ENCODE results near the gene MAP3K6.

Gene MAP3K6

GRCh38 chr1:27377760-27378495 lies 11.2 kb upstream of the MAP3K6 start:
- no peak for DNase-seq (ENCODE audit: low read depth, low spot score)

DNA sequence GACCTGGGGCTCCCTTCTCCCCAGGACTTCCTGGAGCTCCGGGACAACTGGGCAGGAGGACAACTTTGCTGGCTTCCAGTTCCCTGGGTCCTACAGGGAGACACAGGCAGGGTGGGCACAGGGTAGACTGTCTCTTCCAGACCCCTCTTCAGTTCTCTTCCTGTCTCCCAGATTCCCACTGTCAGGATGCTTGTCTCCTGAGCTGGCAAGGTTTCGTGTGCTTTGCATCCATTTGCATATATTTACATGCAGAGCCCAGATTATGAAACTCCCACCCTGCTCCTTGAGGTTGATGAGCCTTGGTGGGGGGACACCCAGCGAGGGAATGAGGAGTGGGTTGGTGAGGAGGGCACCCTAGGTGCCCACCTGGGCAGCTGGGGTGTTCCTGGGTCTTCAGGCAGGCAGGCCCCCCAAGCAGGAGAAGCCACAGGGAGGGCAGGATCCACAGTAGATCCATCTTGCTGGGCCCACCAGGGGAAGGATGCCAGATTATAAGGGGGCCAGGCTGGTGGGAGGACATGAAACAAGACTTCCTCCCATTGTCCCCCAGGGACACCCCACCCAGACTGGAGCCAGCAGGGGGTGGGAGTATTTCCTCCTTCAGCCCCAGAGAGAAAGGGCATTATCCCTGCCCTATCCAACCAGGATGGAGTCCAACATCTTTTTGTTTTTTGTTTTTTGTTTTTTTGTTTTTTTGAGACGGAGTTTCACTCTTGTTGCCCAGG lies 7.8 kb upstream of the MAP3K6 start, which contains the start of gene FCN3:
Gene FCN3, minus strand, starts transcription at position 463 of the 725 bp plus-strand sequence. Its CDS starts 6 bp downstream, at position 457.
- DNase-seq (ENCODE audit: low read depth, low spot score) = no peak

- DNase-seq (ENCODE audit: low read depth, low spot score) = no peak
These were observed 6.3 kb upstream of the MAP3K6 start for GRCh38 chr1:27372808-27373690.

- DNase-seq (ENCODE audit: low read depth, low spot score) = no peak
These were observed 5.5 kb upstream of the MAP3K6 start for GRCh38 chr1:27372022-27372807.

DNA sequence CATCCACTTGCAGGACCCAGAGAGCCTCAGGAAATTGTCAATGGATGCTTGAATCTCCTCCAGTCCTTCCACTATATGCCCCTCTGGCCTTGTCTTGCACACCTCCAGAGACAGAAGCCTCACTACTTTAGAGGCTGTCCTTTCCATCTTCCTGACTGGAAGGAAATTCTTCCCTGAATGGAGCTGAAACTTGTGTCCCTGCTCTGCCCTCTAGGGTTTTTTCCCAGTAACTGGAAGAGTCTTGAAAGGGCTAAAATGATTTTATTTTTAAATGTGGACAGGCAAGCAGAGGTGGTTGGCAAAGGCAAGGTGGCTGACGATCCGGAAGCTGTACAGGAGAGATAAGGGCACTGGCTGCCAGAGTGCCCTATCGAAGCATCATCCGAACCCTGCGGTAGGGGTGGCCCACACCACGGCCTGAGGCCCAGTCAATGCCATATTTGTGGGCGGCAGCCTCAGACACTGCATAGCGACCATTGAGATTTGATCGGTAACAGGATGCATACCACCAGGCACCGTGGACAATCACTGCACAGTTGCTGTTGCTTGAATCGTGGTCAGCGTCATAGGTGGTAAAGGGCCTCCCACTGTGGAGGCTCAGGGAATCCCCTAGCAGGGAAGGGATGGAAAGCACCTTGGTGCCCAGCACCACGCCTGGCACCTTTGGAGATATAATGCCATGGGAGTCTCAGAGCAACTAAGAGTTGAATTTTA lies 2.3 kb upstream of the MAP3K6 start:
- no peak for DNase-seq (ENCODE audit: low read depth, low spot score)

DNA sequence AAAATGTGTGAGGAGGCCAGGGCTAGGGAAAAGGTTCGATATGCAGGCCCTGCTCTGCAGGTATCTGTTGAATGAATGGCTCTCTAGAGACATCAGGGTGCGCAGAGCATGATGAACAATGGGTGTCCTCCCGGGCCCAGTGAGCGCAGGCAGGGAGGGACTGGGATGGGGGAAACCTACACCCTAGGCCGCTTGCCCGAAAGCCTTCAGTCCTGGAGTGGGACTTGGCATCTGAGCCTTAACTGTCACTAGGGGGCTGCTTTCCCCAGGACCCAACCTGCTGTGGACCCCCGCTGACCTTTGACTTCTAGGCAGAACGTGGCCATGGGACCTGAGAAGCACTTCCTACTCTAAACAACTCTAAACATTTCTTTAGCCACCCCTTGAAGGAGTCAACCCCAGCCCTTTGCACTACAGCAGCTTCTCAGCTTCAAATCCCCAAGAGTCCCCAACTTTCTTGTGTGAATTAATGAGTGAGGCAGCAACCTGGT lies 444 bp upstream of the MAP3K6 start:
- DNase-seq (ENCODE audit: low read depth, low spot score) = no peak

DNA sequence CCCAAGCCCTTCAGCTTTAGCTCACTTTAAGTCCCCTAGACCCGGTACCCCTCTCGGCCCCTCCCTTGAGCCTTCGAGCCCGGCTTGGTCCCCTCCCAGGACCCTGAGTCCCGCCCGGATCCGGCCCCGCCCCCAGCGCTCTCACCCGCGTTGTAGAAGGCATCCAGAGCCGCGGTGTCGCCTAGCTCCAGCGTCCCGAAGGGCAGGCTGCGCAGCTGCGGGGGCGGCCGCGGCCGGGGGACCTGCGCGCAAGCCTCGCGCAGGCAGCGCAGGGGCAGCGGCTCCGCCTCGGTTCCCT lies 699 bp downstream of the MAP3K6 start:
- no peak for DNase-seq (ENCODE audit: low read depth, low spot score)

- DNase-seq (ENCODE audit: low read depth, low spot score) = no peak
These were observed 1.2 kb downstream of the MAP3K6 start for GRCh38 chr1:27365372-27366112.

DNA sequence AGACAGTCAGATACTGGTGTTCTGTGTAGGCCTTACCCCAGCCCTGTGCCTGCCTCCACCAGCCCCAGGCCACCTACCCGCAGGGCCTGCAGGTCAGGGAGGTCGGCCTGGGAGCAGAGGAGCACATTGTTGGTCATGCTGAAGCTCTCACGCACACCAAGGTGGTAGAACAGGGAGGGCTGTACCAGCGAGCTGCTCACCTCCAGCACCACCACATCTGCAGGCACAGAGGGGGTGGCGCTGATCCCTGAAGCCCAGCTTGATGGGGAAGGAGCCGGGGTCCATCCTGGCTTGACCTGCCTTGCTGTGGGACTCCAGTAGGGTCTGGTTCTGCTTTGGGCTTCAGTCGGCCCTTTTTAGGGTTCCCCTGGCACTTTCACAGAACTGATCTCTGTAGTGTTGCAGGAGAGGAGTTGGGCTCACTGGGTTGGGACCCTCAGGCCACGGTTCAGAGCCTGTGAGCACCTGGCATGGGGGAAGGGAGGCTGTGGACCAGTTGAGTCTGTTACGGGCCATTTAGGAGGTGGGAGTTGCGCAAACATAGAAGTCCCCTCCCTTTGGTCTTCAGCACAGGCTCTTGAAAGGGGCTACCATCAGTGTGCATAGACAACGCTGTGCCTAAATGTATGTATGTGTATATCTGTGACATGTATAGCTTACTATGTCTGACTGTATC lies 1.9 kb downstream of the MAP3K6 start:
- DNase-seq (ENCODE audit: low read depth, low spot score) = no peak

GRCh38 chr1:27363766-27364695 lies 2.7 kb downstream of the MAP3K6 start:
- no peak for DNase-seq (ENCODE audit: low read depth, low spot score)

GRCh38 chr1:27361553-27361952 lies 5.2 kb downstream of the MAP3K6 start:
- DNase-seq (ENCODE audit: low read depth, low spot score) = no peak

DNA sequence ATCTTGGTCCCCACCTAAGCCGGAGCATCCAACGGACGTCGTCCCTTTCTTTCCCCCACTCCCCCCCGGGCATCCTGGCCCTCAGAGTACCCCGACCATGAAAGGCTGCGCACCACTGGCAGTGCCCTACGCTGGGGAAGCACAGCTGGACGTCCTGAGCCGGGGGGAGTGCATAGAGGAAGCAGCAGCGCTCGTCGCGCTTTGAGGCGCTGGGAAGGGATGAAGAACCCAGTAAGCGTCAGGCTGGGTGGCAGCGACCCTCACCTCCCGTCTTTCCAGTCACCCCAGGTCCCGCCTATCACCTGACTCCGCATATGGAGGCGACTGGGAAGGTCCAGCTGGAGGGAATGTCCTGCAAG lies 5.7 kb downstream of the MAP3K6 start:
- DNase-seq (ENCODE audit: low read depth, low spot score) = no peak

DNA sequence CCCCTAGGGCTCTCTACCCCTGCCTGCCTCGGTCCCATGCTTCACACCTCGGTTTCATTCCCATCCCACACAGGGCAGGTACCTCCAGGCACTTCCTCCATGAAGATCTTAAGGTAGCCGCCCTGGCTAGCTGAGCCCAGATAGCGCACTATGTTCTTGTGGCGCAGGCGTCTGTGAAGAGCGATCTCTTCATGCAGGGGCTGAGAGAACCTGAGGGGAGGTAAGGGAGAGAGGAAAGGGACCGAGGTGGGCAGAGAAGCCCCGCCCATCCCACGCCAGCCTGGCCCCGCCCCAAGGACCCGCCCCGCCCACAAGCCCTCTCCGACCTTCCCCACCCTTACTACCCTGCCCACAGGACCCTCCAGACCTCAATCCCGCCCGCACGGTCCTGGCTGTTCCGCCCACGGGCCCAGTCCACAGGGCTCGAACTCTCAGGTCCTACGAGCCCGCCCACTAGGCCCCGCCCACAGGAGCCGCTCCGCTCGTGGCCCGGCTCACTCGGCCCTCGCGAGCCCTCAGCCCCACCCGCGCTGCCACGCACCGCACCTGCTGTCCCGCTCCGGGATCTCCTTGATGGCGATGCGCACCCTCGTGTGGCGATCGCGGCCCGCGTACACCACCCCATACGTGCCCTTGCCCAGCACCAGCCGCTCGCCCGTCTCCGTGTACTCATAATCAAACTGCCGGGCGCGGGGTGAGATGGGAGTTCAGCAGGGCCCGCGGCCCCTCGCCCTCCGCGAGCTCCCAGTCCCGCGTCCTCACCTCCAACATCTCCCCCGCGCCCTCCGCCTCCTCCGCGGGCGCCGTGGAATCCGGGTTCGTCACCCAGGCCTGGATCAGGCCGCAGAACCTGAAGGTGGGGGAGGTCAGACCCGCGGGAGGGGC lies 6.4 kb downstream of the MAP3K6 start:
- no peak for DNase-seq (ENCODE audit: low read depth, low spot score)

GRCh38 chr1:27359822-27360158 lies 7.0 kb downstream of the MAP3K6 start:
- DNase-seq (ENCODE audit: low read depth, low spot score) = no peak

GRCh38 chr1:27358928-27359313 lies 7.8 kb downstream of the MAP3K6 start:
- no peak for DNase-seq (ENCODE audit: low read depth, low spot score)

- DNase-seq (ENCODE audit: low read depth, low spot score) = no peak
These were observed 8.5 kb downstream of the MAP3K6 start for GRCh38 chr1:27358038-27358927.
